Endodermal cell (in vitro differentiated cells): Measurements from ENCODE around the gene HIP1. TPM values are rescaled to one million over a fixed set of nuclear protein-coding genes. Genes with fewer than 3 reads are reported as not detected.
"Not testable (repeated sequence)": the region's sequence is repeated elsewhere in the genome, so short reads cannot be mapped to it uniquely, and the experiment has no call there.

Experiments used
- DNase-seq: peaks from one replicate; pipeline ENCODE4 v3.0.0-alpha.2; 2017
- H3K27ac ChIP-seq: 2 replicates; pipeline ENCODE4 v1.5.1; 2013; ENCODE audit warnings: mild to moderate bottlenecking, low read depth, low read length, moderate library complexity
- H3K27me3 ChIP-seq: 2 replicates; pipeline ENCODE4 v1.6.1; 2013; ENCODE audit warnings: mild to moderate bottlenecking, low read length, moderate library complexity; ENCODE audit not compliant: insufficient read depth, control insufficient read depth, poor library complexity, severe bottlenecking
- H3K36me3 ChIP-seq: 2 replicates; pipeline ENCODE4 v1.7.0; 2013; ENCODE audit warnings: mild to moderate bottlenecking, low read length, moderate library complexity; ENCODE audit not compliant: control insufficient read depth, insufficient read depth
- H3K4me1 ChIP-seq: one replicate; pipeline ENCODE4 v1.7.0; 2013; ENCODE audit warnings: low read length; ENCODE audit not compliant: control insufficient read depth, insufficient read depth
- H3K4me3 ChIP-seq: 2 replicates; pipeline ENCODE4 v1.5.1; 2013; ENCODE audit warnings: mild to moderate bottlenecking, low read length, moderate library complexity
- H3K9ac ChIP-seq: 2 replicates; pipeline ENCODE4 v1.6.1; 2013; ENCODE audit warnings: mild to moderate bottlenecking, low read length, moderate library complexity; ENCODE audit not compliant: poor library complexity, severe bottlenecking; ENCODE audit errors: extremely low read depth
- H3K9me3 ChIP-seq: 2 replicates; pipeline ENCODE4 v1.6.1; 2013; ENCODE audit warnings: mild to moderate bottlenecking, low read length, moderate library complexity; ENCODE audit not compliant: control insufficient read depth
- H3K27ac Mint-ChIP-seq: 2 replicates; pipeline ENCODE4 v1.8.0; 2020; ENCODE audit warnings: mixed read lengths
- H3K27me3 Mint-ChIP-seq: 2 replicates; pipeline ENCODE4 v1.8.0; 2021; ENCODE audit warnings: mild to moderate bottlenecking, mixed read lengths; ENCODE audit not compliant: insufficient read depth
- H3K36me3 Mint-ChIP-seq: 2 replicates; pipeline ENCODE4 v1.8.0; 2020; ENCODE audit warnings: low read depth, mixed read lengths
- H3K4me1 Mint-ChIP-seq: 2 replicates; pipeline ENCODE4 v1.8.0; 2020; ENCODE audit warnings: mixed read lengths
- H3K4me3 Mint-ChIP-seq: 2 replicates; pipeline ENCODE4 v1.8.0; 2020; ENCODE audit warnings: mild to moderate bottlenecking, moderate library complexity, mixed read lengths
- H3K9me3 Mint-ChIP-seq: 2 replicates; pipeline ENCODE4 v1.8.0; 2020; ENCODE audit warnings: mild to moderate bottlenecking, mixed read lengths
- CTCF ChIP-seq: fragments of 200-600 bp; sonication (generic); conservative IDR thresholded peaks from 2 replicates; pipeline ENCODE4 v1.5.0; 2021; ENCODE audit warnings: antibody characterized with exemption, mild to moderate bottlenecking
- WGBS, 2 experiments: methylation state at CpG; one replicate each; pipeline versions ENCODE4 v1.1.5 to v1.1.7; 2013; ENCODE audit warnings: missing lambda C conversion rate in 2 of 2, mixed read lengths in 1 of 2; ENCODE audit not compliant: insufficient coverage in 1 of 2, insufficient read length in 1 of 2; 5-methylcytosine and 5-hydroxymethylcytosine counted together
- total RNA-seq, 2 donors: library from RNA; stranded (reverse); fragmentation: NEBNext Ultra II Directional in 1 of 2; extraction: Animal tissue kit (Norgen Biotek cat#: 25700) in 1 of 2; gene quantifications; 2 replicates in 1 of 2; 3 replicates in 1 of 2; pipeline ENCODE4 v1.2.1, GENCODE V29; 2021

The HIP1 gene
- total RNA-seq, 2 donors from 2014 or later, result 64.7 to 70.0 TPM

DNA sequence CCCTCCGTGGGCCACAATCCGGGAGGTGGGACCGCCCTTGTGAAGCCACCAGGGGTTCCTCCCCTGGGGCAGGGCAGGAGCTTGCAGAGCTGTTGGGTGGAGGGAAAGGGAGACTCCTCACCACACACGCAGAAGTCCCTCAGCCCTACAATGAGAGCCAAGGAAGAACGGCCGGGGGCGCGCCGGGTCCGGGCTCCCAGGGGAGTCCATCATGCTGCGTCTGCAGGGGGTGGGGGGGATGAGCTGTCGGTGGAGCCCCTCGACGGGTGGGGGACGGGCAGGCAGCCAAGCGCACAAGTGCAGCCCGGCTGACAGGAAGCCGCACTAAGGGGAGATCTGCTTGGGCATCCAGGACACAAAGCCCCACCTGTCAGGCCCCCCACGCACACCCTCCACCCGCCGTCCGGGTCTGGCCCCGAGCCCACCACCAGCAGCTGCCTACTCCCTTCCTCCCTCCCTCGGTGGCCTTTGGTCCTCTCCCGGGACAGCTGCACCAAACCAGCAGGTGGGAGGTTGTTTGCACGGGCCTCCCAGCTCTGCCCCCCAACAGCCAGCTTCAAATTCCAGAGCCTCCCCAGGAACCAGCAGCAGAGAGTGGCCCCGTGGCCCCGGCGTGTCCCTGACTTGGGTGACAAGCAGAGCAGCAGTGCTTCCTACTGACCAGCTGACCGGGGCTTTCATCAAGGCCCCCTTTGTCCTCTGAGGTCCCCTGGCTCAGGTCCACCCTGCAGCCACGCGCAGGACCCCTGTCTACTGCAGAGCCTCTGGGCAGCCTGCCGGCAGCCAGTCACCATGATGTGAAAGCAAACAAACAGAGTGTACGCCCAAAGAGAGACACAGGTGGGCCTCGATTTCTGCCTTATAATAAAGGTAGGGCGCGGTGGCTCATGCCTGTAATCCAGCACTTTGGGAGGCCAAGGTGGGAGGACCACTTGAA, 50.3 kb downstream of the HIP1 start:
- no peaks in the 10 kb centered on the region for H3K4me1 ChIP-seq
- no peak for DNase-seq
- Mint-ChIP-seq H3K9me3 (no peaks in the 10 kb centered on the region), H3K27ac (peak overlapping the region; percentile 69), H3K4me3 (no peak overlapping the region), H3K36me3 (no peaks in the 10 kb centered on the region), H3K4me1 (peaks cover 2% of the 10 kb centered on the region), H3K27me3 (no peaks in the 10 kb centered on the region)
- TF ChIP-seq CTCF, result no peak
- H3K9me3 ChIP-seq, result no peaks in the 10 kb centered on the region
- no peak overlapping the region for H3K4me3 ChIP-seq
- no peak overlapping the region for H3K9ac ChIP-seq
- no peaks in the 10 kb centered on the region for H3K36me3 ChIP-seq
- 87 to 91% methylated on average over 3 to 37 of the region's 37 CpGs for WGBS, 2 experiments
- no peak overlapping the region for H3K27ac ChIP-seq
- no peaks in the 10 kb centered on the region for H3K27me3 ChIP-seq

GRCh38 chr7:75687246-75688088, 51.3 kb downstream of the HIP1 start:
- H3K27ac Mint-ChIP-seq, result peak overlapping the region; percentile 69
- no peak for TF ChIP-seq CTCF
- H3K4me3 Mint-ChIP-seq, result no peak overlapping the region
- no peaks in the 10 kb centered on the region for H3K4me1 ChIP-seq
- no peak for DNase-seq
- H3K9ac ChIP-seq, result no peak overlapping the region
- H3K27me3 Mint-ChIP-seq, result no peaks in the 10 kb centered on the region
- H3K4me1 Mint-ChIP-seq, result peaks cover 2% of the 10 kb centered on the region
- no peaks in the 10 kb centered on the region for H3K36me3 Mint-ChIP-seq
- 87 to 91% methylated on average over 9 to 12 of the region's 12 CpGs for WGBS, 2 experiments
- no peaks in the 10 kb centered on the region for H3K9me3 Mint-ChIP-seq
- no peaks in the 10 kb centered on the region for H3K27me3 ChIP-seq
- no peaks in the 10 kb centered on the region for H3K36me3 ChIP-seq
- no peaks in the 10 kb centered on the region for H3K9me3 ChIP-seq
- H3K27ac ChIP-seq, result no peak overlapping the region
- no peak overlapping the region for H3K4me3 ChIP-seq

DNA sequence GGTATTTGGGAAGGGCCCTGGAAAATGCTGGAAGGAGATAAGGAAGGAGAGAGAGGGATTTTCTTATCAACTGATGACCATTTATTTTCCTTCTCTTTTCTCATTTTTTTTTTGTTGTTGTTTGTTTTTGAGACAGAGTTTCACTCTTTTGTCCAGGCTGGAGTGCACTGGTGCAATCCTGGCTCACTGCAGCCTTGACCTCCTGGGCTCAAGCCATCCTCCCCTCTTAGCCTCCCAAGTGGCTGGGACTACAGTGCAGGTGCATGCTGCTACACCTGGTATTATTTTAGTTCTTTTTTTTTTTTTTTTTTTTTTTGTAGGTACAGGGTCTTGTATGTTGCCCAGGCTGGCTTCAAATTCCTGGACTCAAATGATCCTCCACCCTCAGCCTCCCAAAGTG, 52.2 kb downstream of the HIP1 start:
- no peaks in the 10 kb centered on the region for H3K9me3 ChIP-seq
- Mint-ChIP-seq H3K4me1 (peaks cover 2% of the 10 kb centered on the region), H3K36me3 (no peaks in the 10 kb centered on the region), H3K27ac (no peak overlapping the region), H3K9me3 (no peaks in the 10 kb centered on the region), H3K4me3 (no peak overlapping the region), H3K27me3 (no peaks in the 10 kb centered on the region)
- no peak overlapping the region for H3K9ac ChIP-seq
- H3K4me3 ChIP-seq, result no peak overlapping the region
- no peak for DNase-seq
- no peak for TF ChIP-seq CTCF
- no peaks in the 10 kb centered on the region for H3K36me3 ChIP-seq
- no peak overlapping the region for H3K27ac ChIP-seq
- H3K27me3 ChIP-seq, result no peaks in the 10 kb centered on the region
- H3K4me1 ChIP-seq, result no peaks in the 10 kb centered on the region

DNA sequence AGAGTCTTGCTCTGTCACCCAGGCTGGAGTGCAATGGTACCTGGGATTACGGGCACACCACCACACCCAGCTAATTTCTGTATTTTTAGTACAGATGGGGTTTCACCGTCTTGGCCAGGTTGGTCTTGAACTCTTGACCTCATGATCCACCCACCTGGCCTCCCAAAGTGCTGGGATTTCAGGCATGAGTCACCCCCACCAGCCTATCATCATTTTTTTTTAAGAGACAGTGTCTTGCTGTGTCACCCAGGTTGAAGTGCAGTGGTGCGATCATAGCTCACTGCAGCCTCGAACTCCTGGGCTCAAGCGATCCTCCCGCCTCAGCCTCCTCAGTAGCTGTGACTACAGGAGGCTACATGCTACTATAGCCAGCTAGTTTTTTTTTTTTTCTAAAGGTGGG, 56.7 kb downstream of the HIP1 start:
- H3K4me3 Mint-ChIP-seq, H3K36me3 ChIP-seq, H3K36me3 Mint-ChIP-seq, H3K9ac ChIP-seq, H3K4me3 ChIP-seq, H3K4me1 Mint-ChIP-seq, H3K27ac ChIP-seq, DNase-seq, H3K27me3 ChIP-seq, H3K27me3 Mint-ChIP-seq, H3K9me3 Mint-ChIP-seq, H3K27ac Mint-ChIP-seq, H3K9me3 ChIP-seq, H3K4me1 ChIP-seq: not testable (repeated sequence)
- WGBS, 2 experiments, result 86 to 88% methylated on average over 5 to 6 of the region's 6 CpGs
